HG03139 (cell line): Measurements from ENCODE around the gene KTN1.
A peak's percentile ranks its signal among the peaks of the same experiment; 100 is the strongest.

Experiments
- ATAC-seq: cut with Tn5 transposase; IDR thresholded peaks from one replicate; pipeline ENCODE4 v1.9.1; 2021; ENCODE audit not compliant: unreplicated experiment

The KTN1 gene

DNA sequence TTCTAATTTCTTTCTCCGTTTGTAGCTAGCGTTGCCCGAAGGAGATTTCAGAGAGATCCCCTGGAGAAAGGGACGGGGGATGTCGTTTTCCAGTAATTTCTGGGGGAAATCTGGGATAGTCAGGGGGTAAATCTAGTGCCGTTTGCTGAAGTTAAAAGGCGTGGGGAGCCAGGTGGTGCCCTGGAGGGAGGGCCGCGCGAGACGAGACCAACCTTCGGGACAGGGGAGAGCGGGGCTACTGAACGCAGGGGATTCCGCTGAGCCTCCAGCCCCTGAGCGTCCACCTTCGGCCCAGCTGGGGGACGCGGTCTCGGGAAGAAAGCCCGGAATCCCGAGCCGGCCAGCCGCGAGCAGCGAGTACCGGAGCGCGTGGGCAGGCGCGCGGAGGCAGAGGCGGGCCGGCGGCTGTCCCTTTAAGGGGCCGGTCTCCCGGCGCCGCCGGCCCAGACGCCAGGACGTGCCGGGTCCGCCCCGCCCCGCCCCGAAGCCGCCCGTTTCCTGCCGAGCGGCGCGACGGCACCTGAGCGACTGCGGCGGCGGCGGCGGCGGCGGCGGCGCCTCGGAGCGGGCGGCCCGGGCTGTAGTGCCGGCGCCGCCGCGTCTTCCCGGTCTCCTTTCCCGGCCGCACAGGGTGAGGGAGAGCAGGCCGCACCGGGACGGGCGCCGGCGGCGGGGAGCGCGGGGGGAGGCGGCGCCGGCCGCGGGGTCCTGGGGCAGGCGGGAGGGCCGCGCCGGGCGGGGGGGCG, at the start of gene KTN1:
Gene KTN1, plus strand, starts transcription at position 484 of the 746 bp plus-strand sequence. CDS start 31,842 bp downstream, outside the sequence.
- ATAC-seq: peak; percentile 76

GRCh38 chr14:55530464-55530863, 49.5 kb upstream of the KTN1 start:
- no peak for ATAC-seq

- no peak for ATAC-seq
These were observed 47.2 kb upstream of the KTN1 start for GRCh38 chr14:55532645-55533344.

DNA sequence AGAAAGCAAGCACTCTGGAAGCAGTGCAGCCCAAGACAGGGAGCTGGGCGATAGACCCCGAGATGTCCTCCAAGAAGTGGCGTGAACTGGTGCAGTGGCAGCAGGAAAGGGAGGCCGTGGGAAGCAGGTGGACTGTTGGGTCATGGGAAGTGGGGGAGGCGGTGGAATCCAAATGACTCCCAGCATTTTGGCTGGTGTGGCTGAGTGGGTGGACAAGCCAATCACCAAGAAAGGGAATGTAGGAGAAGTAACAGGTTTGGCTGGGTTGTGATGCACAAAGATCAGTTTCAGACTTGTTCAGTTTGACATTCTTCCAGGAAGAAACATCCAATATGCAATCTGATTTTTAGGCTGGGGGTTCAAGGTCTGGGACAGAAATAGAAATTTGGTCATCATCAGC, 46.0 kb upstream of the KTN1 start:
- ATAC-seq: no peak

DNA sequence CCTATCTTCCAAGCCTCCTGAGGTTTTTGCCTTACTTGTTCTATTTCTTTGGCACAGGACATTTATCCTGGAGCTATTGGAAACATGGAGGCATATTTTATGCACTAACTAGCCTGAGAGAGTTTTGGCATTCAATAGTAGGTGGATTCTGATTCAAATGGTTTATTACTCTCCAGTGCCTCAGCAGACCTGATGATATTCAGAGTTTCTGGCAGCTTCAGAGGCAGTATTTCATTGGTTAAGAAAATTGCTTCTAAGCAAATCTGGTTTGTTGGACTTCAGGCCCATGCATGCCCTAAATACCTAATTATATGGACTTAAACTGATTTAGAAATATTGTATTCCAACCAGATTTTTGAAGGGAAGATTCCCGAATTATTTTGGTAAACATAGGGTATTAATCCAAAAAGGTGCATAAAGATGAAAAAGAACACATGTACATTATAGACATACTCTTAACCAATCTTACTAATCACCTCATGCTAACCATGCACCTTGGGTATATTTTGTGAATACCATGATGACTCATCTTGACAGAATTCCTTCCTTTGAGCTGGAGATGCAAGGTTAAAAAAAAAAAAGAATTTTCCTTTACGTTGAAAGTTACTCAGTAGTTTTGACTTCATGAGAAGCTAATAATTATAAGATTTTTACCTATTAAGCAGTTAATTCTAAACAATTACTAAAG, 44.3 kb upstream of the KTN1 start:
- no peak for ATAC-seq

DNA sequence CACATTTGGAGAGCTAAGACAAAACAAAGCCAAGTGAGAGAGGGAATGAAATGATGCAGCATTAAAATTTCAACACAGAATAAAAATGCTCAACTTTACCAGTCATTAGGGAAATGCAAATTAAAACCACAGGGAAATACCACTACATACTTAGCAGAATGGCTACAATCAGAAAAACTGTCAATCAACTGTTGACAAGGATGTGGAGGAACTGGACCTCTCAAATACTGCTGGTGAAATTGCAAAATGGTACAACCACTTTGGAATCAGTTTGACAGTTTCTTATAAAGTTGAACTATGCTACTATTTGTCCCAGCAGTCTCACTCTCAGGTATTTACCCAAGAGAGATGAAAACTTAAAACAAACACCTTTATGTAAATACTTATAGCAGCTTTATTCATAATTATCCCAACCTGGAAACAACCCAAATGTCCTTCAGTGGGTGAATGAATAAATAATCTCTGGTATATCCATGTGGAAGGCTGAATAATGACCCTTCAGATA, 43.8 kb upstream of the KTN1 start:
- no peak for ATAC-seq

GRCh38 chr14:55537782-55538181, 42.2 kb upstream of the KTN1 start:
- no peak for ATAC-seq

GRCh38 chr14:55539975-55540374, 40.0 kb upstream of the KTN1 start:
- no peak for ATAC-seq

- ATAC-seq: no peak
These were observed 38.9 kb upstream of the KTN1 start for GRCh38 chr14:55540847-55541773.

GRCh38 chr14:55545779-55546178, 34.2 kb upstream of the KTN1 start:
- peak; percentile 21 for ATAC-seq

DNA sequence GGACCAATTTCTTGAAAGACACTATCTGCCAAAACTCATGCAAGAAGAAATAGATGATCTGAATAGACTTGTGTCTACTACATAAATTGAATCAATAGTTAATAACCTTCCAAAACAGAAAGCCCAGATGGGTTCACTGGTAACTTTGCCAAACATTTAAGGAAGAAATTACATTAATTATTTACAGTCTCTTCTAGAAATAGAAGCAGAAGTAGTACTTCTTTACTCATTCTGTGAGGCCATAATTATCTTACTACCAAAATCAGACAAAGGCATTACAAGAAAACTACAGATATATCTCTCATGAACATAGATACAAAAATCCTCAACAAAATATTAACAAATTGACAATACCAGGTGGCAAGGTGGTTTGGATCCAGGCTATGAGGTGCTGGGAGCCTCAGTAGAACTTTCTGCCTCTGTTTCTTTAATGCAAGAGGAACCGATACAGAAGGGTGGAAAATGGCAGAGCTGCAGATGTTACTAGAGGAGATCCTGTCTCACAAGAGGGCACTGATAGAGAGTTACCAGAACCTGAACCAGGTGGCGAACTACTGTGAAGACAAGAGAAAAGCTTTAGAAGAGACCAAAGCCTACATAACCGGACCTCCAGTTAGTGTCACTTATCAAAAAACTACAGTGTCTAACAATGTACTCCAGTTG, 33.7 kb upstream of the KTN1 start:
- ATAC-seq: peak; percentile 57

- peak; percentile 41 for ATAC-seq
These were observed 32.2 kb upstream of the KTN1 start for GRCh38 chr14:55547650-55548315.

- ATAC-seq: no peak
These were observed 26.2 kb upstream of the KTN1 start for GRCh38 chr14:55553791-55554190.

DNA sequence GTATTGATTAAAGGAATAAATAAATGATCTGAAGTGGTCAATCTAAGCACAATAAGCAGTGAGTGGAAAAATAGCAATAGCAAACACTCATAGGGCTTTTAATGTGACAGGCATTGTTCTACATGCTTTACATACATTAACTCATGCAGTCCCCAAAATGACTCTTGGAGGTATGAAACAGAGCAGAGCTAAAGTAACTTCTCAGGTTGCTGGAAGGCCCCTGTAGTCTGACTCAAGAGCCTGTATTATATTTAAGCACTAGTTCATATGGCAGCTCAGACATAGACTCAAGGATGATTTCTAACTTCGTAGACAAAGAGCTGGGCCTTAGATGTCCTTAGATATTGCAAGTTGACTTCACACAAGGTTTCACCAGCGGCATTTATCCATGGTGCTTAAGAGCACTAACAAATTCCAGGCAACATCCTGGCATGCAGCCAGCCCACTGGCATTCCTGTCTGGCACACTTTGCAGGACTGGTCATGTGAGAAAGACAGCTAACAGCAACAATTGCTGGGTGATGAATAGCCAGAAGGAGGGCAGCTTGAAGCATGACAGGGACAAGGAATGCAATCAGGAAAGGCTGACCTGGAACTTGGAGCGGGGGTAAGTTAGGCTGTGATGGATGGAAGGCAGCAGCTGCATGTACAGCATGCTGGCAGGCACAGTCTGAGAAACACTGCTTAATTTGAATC, 22.9 kb upstream of the KTN1 start:
- ATAC-seq: no peak

DNA sequence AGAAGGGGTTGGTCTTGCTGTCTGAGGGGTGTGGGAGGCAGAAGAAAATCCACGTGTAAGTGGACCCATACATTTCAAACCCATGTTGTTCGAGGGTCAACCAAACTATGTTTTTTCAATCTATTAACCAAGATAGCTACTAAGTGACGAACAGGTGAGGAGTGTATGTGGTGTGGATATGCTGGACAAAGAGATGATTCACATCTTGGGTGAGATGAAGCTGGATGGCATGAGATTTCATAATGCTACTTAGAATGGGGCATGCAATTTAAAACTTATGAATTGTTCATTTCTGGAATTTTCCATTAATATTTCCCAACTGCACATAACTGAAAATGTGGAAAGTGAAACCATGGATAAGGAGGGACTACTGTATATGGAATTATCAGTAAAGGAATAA, 17.9 kb upstream of the KTN1 start:
- ATAC-seq: no peak

- ATAC-seq: no peak
These were observed 11.4 kb upstream of the KTN1 start for GRCh38 chr14:55568618-55569017.

DNA sequence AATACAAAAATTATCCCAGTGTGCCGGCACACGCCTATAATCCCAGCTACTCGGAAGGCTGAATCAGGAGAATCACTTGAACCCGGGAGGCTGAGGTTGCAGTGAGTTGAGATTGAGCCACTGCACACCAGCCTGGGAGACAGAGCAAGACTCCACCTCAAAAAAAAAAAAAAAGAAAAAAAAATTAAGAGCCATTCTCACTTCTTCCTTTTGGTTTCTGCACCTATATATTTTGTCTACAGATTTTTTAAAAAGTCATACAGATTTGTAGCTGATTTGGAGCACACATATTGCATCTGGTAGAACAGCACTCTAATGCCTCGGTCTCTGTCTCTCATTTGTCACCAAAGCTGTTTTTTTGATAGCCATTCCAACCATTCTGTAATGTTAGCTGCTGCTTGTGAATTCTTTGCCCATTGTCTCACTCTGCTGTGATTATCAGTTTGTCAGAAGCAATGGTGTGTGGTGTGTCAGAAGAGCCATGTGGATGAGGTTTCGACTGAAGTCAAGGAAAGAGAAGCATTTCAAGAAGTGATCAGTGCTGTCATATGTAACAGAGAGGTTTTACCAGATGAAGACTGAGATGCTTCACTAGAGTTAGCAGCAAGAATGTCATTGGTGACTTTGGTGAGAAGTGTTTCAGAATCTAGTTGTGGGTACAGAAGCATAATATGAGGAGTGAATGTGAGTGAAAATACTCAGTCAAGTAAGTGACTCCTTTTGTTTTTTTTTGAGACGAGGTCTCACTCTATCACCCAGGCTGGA, 8.7 kb upstream of the KTN1 start:
- ATAC-seq: no peak

DNA sequence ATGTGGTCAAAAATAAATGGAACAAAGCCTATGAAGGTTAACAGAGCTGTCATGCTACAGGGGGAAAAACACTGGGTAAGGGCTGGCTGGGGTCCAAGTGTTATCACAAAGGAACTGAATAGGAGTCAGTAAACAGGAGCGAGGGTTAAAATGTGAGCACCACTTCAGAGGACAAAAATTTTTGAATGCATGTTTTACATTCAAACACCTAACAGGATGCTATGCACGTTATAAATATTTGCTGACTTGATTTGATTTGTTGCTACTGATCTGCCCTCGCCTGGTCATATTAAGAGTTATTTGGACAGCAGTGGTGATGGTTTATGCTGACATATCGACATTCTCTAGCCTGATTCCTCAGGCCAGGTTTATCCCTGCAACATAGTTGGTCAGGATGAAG, 7.4 kb upstream of the KTN1 start:
- ATAC-seq: no peak
